Breast epithelium (tissue), 3 donors: ENCODE measurements around the gene FBLN2.

Experiments used
- POLR2AphosphoS5 ChIP-seq, 3 donors: sonication (generic); formaldehyde crosslinking; IDR thresholded peaks; one replicate each; pipeline ENCODE4 v1.6.1; 2017; ENCODE audit warnings: antibody characterized with exemption in 3 of 3
- TF ChIP-seq, protein P1 (sequence below), 3 donors: fragments of 450-650 bp; IDR thresholded peaks; one replicate each; pipeline ENCODE4 v1.5.1; 2016 to 2017; ENCODE audit warnings: antibody characterized with exemption in 3 of 3, mild to moderate bottlenecking in 3 of 3, moderate library complexity in 3 of 3

DNA sequence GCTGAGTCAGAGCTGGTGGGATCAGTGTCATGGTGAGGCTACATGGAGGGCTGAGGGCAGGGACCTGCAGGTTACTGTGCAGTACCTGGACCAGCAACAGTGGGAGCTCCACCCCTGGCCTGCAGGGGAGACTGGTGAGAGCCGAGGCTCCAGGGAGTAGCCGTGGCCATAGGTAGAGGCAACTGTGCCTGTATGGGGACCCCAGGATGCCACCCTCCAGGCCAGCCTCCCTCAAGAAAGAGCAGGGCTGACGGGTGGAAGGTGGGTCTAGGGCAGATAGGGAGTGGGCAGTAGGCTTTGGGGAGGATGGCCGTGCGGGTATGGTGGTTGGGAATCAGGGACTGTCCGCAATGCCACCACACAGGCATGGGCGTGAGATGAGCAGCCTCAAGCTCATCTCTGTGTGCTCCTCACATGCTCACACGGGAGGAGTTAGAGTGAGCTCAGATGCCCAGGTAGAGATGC, 35.5 kb downstream of the FBLN2 start:
- TF ChIP-seq, protein P1, sequence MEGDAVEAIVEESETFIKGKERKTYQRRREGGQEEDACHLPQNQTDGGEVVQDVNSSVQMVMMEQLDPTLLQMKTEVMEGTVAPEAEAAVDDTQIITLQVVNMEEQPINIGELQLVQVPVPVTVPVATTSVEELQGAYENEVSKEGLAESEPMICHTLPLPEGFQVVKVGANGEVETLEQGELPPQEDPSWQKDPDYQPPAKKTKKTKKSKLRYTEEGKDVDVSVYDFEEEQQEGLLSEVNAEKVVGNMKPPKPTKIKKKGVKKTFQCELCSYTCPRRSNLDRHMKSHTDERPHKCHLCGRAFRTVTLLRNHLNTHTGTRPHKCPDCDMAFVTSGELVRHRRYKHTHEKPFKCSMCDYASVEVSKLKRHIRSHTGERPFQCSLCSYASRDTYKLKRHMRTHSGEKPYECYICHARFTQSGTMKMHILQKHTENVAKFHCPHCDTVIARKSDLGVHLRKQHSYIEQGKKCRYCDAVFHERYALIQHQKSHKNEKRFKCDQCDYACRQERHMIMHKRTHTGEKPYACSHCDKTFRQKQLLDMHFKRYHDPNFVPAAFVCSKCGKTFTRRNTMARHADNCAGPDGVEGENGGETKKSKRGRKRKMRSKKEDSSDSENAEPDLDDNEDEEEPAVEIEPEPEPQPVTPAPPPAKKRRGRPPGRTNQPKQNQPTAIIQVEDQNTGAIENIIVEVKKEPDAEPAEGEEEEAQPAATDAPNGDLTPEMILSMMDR (IDR thresholded peaks at IDR 0.05) = no peak
- TF ChIP-seq POLR2AphosphoS5 (IDR thresholded peaks at IDR 0.05) = no peak
